Measurements from ENCODE around the gene SDK1. TPM values are rescaled to one million over a fixed set of nuclear protein-coding genes. Genes with fewer than 3 reads are reported as not detected.

Gene SDK1
- total and polyA plus RNA-seq, 11 donors, result 2.2 to 5.8 (median 3.4) TPM

- H3K27me3 ChIP-seq, result no peaks in the 10 kb centered on the region
- TF ChIP-seq POLR2A (IDR thresholded peaks at IDR 0.05), result no peak
- TF ChIP-seq CTCF (IDR thresholded peaks at IDR 0.05), result no peak
- H3K36me3 ChIP-seq, result no peaks in the 10 kb centered on the region
- ATAC-seq, result no peak
- H3K9me3 ChIP-seq, result no peaks in the 10 kb centered on the region
- H3K4me3 ChIP-seq, result no peak overlapping the region
- peaks cover 0 to 9% (median 0%) of the 10 kb centered on the region in 12 donors for H3K4me1 ChIP-seq
- no peak for DNase-seq
- H3K27ac ChIP-seq, result no peak overlapping the region
- intact Hi-C loops (cut with DNase I), result no loop called here
- WGBS, 4 donors, result 80 to 90% (median 83%) methylated on average over 6 of the region's 6 CpGs
Observed at GRCh38 chr7:4159761-4160554, 858.9 kb downstream of the SDK1 start.

- ATAC-seq (peak; percentile 34 to 80 (median 66)), DNase-seq (peak in 2 of 5 donors; percentile 30 to 75)
- Histone ChIP-seq H3K4me1 (peaks cover 0 to 9% (median 0%) of the 10 kb centered on the region in 12 donors), H3K36me3 (no peaks in the 10 kb centered on the region), H3K27ac (no peak overlapping the region), H3K9me3 (no peaks in the 10 kb centered on the region), H3K4me3 (no peak overlapping the region), H3K27me3 (no peaks in the 10 kb centered on the region)
- 63 to 75% (median 70%) methylated on average over 14 of the region's 14 CpGs for WGBS, 4 donors
- TF ChIP-seq POLR2A (IDR thresholded peaks at IDR 0.05), result no peak
- TF ChIP-seq CTCF (IDR thresholded peaks at IDR 0.05), result no peak
- intact Hi-C loops (cut with DNase I), result no loop called here
Observed at GRCh38 chr7:4162884-4163564, 862.0 kb downstream of the SDK1 start.

GRCh38 chr7:4163565-4164203 is 862.6 kb downstream of the SDK1 start:
- no peaks in the 10 kb centered on the region for H3K27me3 ChIP-seq
- ATAC-seq (no peak), DNase-seq (no peak)
- intact Hi-C loops (cut with DNase I), result no loop called here
- TF ChIP-seq CTCF (IDR thresholded peaks at IDR 0.05) (no peak), POLR2A (IDR thresholded peaks at IDR 0.05) (no peak)
- no peak overlapping the region for H3K4me3 ChIP-seq
- WGBS, 4 donors, result 85 to 93% (median 86%) methylated on average over 13 of the region's 13 CpGs
- no peaks in the 10 kb centered on the region for H3K36me3 ChIP-seq
- no peak overlapping the region for H3K27ac ChIP-seq
- peaks cover 0 to 9% (median 0%) of the 10 kb centered on the region in 12 donors for H3K4me1 ChIP-seq
- no peaks in the 10 kb centered on the region for H3K9me3 ChIP-seq

- Histone ChIP-seq H3K36me3 (no peaks in the 10 kb centered on the region), H3K27me3 (no peaks in the 10 kb centered on the region), H3K27ac (no peak overlapping the region), H3K4me3 (no peak overlapping the region), H3K9me3 (no peaks in the 10 kb centered on the region), H3K4me1 (peaks cover 0 to 9% (median 0%) of the 10 kb centered on the region in 12 donors)
- intact Hi-C loops (cut with DNase I), result no loop called here
- TF ChIP-seq CTCF (IDR thresholded peaks at IDR 0.05), result no peak
- TF ChIP-seq POLR2A (IDR thresholded peaks at IDR 0.05), result no peak
- no peak for ATAC-seq
- 74 to 82% (median 79%) methylated on average over 8 of the region's 8 CpGs for WGBS, 4 donors
- no peak for DNase-seq
Observed at GRCh38 chr7:4164556-4164955, 863.5 kb downstream of the SDK1 start.
